Duodenal mucosa (tissue), 2 donors: ENCODE data around the gene EVL.
"Not testable (repeated sequence)": the region's sequence is repeated elsewhere in the genome, so short reads cannot be mapped to it uniquely, and the experiment has no call there.

Source experiments
- H3K27ac ChIP-seq: one replicate; pipeline ENCODE4 v1.7.0; 2013; ENCODE audit warnings: low read depth, low read length
- H3K27me3 ChIP-seq, 2 donors: one replicate each; pipeline ENCODE4 v1.7.0; 2013; ENCODE audit warnings: low read length in 2 of 2, control low read depth in 1 of 2; ENCODE audit not compliant: insufficient read depth in 2 of 2, control insufficient read depth in 1 of 2
- H3K36me3 ChIP-seq, 2 donors: one replicate each; pipeline ENCODE4 v1.7.0; 2013; ENCODE audit warnings: low read length in 2 of 2, control low read depth in 1 of 2; ENCODE audit not compliant: insufficient read depth in 2 of 2, control insufficient read depth in 1 of 2
- H3K4me1 ChIP-seq, 2 donors: one replicate each; pipeline ENCODE4 v1.7.0; 2013; ENCODE audit warnings: low read length in 2 of 2, control low read depth in 1 of 2; ENCODE audit not compliant: insufficient read depth in 2 of 2, control insufficient read depth in 1 of 2
- H3K4me3 ChIP-seq, 2 donors: one replicate each; pipeline ENCODE4 v1.7.0; 2013; ENCODE audit warnings: low read length in 2 of 2, low read depth in 1 of 2
- H3K9ac ChIP-seq, 2 donors: one replicate each; pipeline ENCODE4 v1.7.0; 2013; ENCODE audit warnings: low read length in 2 of 2, low read depth in 1 of 2
- H3K9me3 ChIP-seq, 2 donors: one replicate each; pipeline ENCODE4 v1.7.0; 2013; ENCODE audit warnings: low read length in 2 of 2, control low read depth in 1 of 2; ENCODE audit not compliant: control insufficient read depth in 1 of 2

EVL gene

GRCh38 chr14:100178691-100179090 lies 113.5 kb downstream of the EVL start:
- Histone ChIP-seq H3K9me3 (no peaks in the 10 kb centered on the region), H3K9ac (no peak overlapping the region), H3K4me3 (no peak overlapping the region), H3K27ac (no peak overlapping the region), H3K36me3 (no peaks in the 10 kb centered on the region), H3K4me1 (peaks cover 16 to 17% of the 10 kb centered on the region in 2 donors), H3K27me3 (no peaks in the 10 kb centered on the region)

- H3K4me3 ChIP-seq, H3K9ac ChIP-seq, H3K9me3 ChIP-seq, H3K27ac ChIP-seq, H3K36me3 ChIP-seq, H3K27me3 ChIP-seq: not testable (repeated sequence)
- peaks cover 11 to 17% of the 10 kb centered on the region in 2 donors for H3K4me1 ChIP-seq
Measured at GRCh38 chr14:100180671-100181070, 115.4 kb downstream of the EVL start.

GRCh38 chr14:100181876-100182551 lies 116.8 kb downstream of the EVL start:
- H3K27me3 ChIP-seq, H3K36me3 ChIP-seq, H3K9ac ChIP-seq, H3K9me3 ChIP-seq, H3K4me3 ChIP-seq, H3K27ac ChIP-seq: not testable (repeated sequence)
- peaks cover 11% of the 10 kb centered on the region in 2 donors for H3K4me1 ChIP-seq

- no peaks in the 10 kb centered on the region for H3K27me3 ChIP-seq
- H3K9me3 ChIP-seq: no peaks in the 10 kb centered on the region
- H3K36me3 ChIP-seq: no peaks in the 10 kb centered on the region
- peaks cover 15 to 26% of the 10 kb centered on the region in 2 donors for H3K4me1 ChIP-seq
- peak overlapping the region; percentile 66 for H3K27ac ChIP-seq
- H3K9ac ChIP-seq: no peak overlapping the region
- H3K4me3 ChIP-seq: peak overlapping the region in 1 of 2 donors; percentile 16
Measured at GRCh38 chr14:100187247-100187833, 122.1 kb downstream of the EVL start.

- no peaks in the 10 kb centered on the region for H3K9me3 ChIP-seq
- no peaks in the 10 kb centered on the region for H3K27me3 ChIP-seq
- no peaks in the 10 kb centered on the region for H3K36me3 ChIP-seq
- H3K4me1 ChIP-seq: peaks cover 21 to 34% of the 10 kb centered on the region in 2 donors
- peak overlapping the region; percentile 23 to 39 for H3K9ac ChIP-seq
- no peak overlapping the region for H3K27ac ChIP-seq
- peak overlapping the region in 1 of 2 donors; percentile 29 for H3K4me3 ChIP-seq
Measured at GRCh38 chr14:100188392-100189030, 123.3 kb downstream of the EVL start.

GRCh38 chr14:100190126-100190525 lies 124.9 kb downstream of the EVL start:
- Histone ChIP-seq H3K9me3 (no peaks in the 10 kb centered on the region), H3K27me3 (no peaks in the 10 kb centered on the region), H3K9ac (no peak overlapping the region), H3K4me3 (no peak overlapping the region), H3K27ac (no peak overlapping the region), H3K4me1 (peaks cover 23 to 36% of the 10 kb centered on the region in 2 donors), H3K36me3 (no peaks in the 10 kb centered on the region)

- no peak overlapping the region for H3K4me3 ChIP-seq
Measured at GRCh38 chr14:100191584-100192249, 126.5 kb downstream of the EVL start.

GRCh38 chr14:100192250-100192671 lies 127.0 kb downstream of the EVL start:
- Histone ChIP-seq H3K4me3 (peak overlapping the region; percentile 61 to 65), H3K9ac (peak overlapping the region; percentile 75 to 78), H3K27ac (peak overlapping the region; percentile 84), H3K36me3 (no peaks in the 10 kb centered on the region), H3K9me3 (no peaks in the 10 kb centered on the region), H3K4me1 (peaks cover 21 to 34% of the 10 kb centered on the region in 2 donors), H3K27me3 (no peaks in the 10 kb centered on the region)

More at GRCh38 chr14:100191584-100192249, 126.5 kb downstream of the EVL start:
- peak overlapping the region; percentile 75 to 78 for H3K9ac ChIP-seq
- H3K36me3 ChIP-seq: no peaks in the 10 kb centered on the region
- no peak overlapping the region for H3K27ac ChIP-seq
- H3K9me3 ChIP-seq: no peaks in the 10 kb centered on the region
- no peaks in the 10 kb centered on the region for H3K27me3 ChIP-seq
- peaks cover 23 to 36% of the 10 kb centered on the region in 2 donors for H3K4me1 ChIP-seq

- peak overlapping the region; percentile 75 to 91 for H3K9ac ChIP-seq
- H3K4me3 ChIP-seq: peak overlapping the region; percentile 65 to 70
- no peaks in the 10 kb centered on the region for H3K27me3 ChIP-seq
- H3K9me3 ChIP-seq: no peaks in the 10 kb centered on the region
- H3K4me1 ChIP-seq: peaks cover 17 to 29% of the 10 kb centered on the region in 2 donors
- peak overlapping the region; percentile 84 for H3K27ac ChIP-seq
- H3K36me3 ChIP-seq: no peaks in the 10 kb centered on the region
Measured at GRCh38 chr14:100192672-100193416, 127.6 kb downstream of the EVL start.
